Activated CD4-positive, CD25-positive, alpha-beta regulatory T cell (primary cell): Measurements from ENCODE around the gene GPR142.
A peak's percentile ranks its signal among the peaks of the same experiment; 100 is the strongest.

Experiments used
- DNase-seq, 4 experiments: peaks; one replicate each; lab custom pipeline; 2025; lab: John Stamatoyannopoulos, UW

GPR142 gene

DNA sequence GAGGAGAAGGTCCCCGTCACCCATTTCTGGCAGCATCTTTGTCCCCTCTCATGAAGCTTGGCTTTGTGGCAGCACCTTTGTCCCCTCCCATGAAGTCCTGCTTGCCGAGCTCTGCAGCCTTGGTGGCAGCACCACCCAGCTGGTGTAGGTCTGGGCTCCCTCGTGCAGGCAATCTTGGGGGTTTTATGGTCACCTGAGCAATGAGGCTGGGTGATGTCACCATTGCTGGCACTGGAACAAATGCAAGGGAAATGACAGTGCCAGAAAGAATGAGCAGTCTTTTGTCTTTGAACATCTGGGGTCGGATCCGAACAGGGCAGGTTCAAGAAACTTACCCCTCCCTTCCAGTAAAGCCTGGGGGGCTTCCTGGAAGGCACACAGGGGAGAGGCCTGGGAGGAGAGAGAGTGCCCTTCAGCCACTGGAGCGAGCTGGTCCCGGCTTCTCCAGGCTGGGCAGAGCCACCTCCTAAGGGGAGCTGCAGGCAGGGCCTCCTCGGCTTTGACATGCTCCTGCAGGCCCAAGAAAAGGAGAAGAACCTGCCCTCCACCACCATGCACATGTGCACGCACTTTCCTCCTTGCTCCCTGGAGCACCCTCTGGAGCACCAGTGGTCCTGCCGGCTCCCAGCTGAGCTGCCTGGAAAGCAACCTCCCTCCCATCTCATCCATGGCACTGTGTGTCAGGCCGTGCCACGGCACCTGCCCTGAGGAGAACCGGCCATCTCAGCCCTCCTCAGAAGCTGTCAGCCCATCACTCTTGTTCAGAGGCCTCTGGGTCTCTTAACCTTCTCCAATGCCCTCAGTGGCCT lies 21.7 kb upstream of the GPR142 start:
- no peak for DNase-seq

DNA sequence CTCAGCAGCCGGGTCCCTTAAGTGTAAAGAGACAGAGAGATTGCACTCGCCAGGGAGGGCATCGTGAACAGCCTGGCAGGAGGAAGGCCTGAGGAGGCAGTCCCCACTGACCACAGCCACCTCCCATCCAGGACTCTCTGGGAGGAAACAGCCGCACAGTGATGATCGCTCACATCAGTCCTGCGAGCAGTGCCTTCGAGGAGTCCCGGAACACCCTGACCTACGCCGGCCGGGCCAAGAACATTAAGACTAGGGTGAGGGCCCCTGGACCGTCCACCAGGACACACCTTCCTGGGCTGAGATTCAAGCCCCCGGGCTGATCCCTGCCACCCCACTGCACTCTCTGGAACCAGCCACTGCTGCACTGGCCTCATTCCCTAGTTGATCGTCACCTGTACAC lies 19.7 kb upstream of the GPR142 start:
- DNase-seq: no peak

GRCh38 chr17:74349120-74349519 lies 18.2 kb upstream of the GPR142 start:
- no peak for DNase-seq

- no peak for DNase-seq
Measured at GRCh38 chr17:74350486-74350885, 16.8 kb upstream of the GPR142 start.

GRCh38 chr17:74351552-74352210 lies 15.6 kb upstream of the GPR142 start:
- DNase-seq: no peak

GRCh38 chr17:74353446-74354060 lies 13.8 kb upstream of the GPR142 start:
- no peak for DNase-seq

GRCh38 chr17:74354123-74354522 lies 13.2 kb upstream of the GPR142 start:
- DNase-seq: peak in 3 of 4 experiments; percentile 9 to 30 (median 19)

DNA sequence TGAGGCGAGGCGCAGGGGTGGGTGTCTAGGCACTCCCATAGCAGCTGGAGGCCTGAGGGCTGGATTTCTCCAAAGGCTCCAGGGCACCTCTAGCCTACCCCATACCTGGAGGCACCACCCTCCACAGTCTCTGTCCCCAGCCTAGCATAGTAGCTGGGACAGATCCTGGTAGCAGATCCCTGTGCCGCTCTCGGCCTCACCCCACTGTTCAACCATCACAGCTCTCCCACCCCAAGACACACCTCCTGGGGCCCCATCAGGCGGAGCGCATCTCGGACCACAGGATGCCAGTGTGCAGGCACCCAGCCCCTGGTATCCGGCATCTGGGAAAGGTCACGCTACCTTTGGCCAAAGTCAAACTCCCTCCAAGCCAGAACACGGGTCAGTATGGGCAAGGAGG lies 12.7 kb upstream of the GPR142 start:
- no peak for DNase-seq

- no peak for DNase-seq
Measured at GRCh38 chr17:74355065-74355464, 12.2 kb upstream of the GPR142 start.

GRCh38 chr17:74356646-74357465 lies 10.4 kb upstream of the GPR142 start:
- DNase-seq: no peak

GRCh38 chr17:74357466-74357809 lies 9.9 kb upstream of the GPR142 start:
- no peak for DNase-seq

DNA sequence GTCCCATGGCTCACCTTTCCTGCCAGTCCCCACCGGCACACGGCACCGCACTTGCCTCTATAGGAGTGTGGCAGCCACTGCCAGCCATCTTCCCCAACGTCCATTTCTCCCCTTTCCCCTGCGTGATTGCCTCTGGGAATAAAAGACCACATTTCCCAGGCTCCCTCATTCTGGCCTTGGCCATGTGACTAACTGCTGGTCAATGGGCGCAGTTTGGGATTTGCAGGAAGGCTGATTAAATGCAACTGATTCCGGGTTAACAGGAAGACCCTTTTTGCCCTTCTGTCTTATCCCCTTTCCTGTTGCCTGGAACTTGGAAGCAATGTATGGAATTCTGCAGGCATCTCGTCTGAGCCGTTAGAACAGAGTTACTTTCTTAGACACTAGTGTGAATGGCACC lies 8.6 kb upstream of the GPR142 start:
- DNase-seq: no peak

DNA sequence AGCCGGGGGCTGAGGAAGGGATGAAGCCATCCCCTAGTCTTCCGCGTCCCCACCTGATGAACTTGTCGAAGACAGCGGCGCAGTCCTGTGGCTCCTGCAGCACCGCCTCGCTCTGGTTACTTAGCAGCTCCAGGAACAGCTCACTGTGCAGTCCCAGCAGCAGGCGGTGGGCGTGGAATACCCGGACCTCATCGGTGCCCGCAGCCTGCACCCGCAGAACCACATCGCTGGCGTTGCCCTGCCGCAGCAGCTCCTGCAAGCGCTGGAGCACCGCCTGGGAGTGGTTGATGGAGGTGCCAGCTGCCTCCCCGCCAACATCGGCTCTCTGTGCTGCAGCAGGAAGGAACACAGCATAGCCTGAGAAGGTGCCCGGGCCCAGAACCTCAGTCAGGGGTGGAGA lies 7.4 kb upstream of the GPR142 start:
- DNase-seq: no peak

- DNase-seq: no peak
Measured at GRCh38 chr17:74360899-74361229, 6.4 kb upstream of the GPR142 start.

DNA sequence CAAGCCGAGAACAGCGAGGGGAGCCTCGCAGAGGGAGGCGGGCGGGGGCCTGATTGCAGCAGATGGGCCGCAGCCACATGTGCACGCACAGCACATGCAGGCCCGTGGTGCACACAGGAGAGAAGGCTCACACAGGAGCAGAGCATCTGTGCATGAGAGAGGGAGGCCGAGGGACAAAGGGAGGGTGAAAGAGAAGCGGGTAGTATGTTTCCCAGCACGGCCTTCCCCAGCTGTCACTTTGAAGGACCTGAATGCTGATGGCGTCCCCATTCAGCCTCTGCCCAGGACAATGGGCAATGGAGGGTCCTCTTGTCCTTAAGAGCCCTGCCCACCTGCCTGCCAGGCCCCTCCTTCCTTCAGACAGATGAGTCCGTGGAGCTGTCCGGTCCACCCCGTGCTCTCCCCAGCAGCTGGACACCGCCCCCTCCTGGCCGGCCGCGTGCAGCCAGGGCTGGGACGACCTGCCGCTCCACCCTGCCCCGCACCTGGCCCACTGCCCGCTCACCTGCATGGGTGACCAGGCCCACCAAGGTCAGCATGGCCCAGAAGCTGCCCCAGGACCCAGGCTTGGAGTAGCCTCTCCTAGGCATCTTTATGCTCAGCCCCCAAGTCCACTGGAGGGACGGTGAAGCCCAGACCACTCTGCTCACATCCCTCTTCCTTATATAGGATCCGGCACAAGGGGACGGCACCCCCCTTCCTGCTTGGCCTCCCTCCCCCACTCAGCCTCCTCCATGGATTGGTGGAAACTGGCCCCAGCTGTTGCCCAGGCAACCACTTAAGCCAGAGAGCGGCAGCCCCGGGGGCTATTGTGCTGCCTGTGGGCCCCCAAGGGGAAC lies 5.9 kb upstream of the GPR142 start, which contains the start of gene BTBD17:
BTBD17 (minus strand) TSS at position 639 of the 839 bp plus-strand sequence; CDS start at position 590, 49 bp downstream.
- DNase-seq: peak; percentile 8 to 22 (median 14)

DNA sequence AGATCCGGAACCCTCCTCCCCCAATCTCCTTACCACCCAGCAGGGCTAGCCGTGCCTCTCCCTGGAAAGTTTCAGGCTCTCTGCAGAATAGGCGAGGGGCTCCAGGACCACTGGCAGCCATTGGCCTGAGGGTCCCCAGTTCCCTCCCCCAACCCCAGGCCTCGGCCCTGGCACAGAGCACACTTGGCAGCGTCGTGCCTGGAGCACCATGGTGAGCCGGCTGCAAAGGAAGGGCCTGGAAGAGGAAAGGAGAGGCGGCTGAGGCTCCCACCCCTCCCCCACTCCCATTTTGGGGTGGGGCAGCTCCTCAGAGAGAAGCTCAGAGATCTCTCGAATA lies 5.3 kb upstream of the GPR142 start:
- DNase-seq: no peak

DNA sequence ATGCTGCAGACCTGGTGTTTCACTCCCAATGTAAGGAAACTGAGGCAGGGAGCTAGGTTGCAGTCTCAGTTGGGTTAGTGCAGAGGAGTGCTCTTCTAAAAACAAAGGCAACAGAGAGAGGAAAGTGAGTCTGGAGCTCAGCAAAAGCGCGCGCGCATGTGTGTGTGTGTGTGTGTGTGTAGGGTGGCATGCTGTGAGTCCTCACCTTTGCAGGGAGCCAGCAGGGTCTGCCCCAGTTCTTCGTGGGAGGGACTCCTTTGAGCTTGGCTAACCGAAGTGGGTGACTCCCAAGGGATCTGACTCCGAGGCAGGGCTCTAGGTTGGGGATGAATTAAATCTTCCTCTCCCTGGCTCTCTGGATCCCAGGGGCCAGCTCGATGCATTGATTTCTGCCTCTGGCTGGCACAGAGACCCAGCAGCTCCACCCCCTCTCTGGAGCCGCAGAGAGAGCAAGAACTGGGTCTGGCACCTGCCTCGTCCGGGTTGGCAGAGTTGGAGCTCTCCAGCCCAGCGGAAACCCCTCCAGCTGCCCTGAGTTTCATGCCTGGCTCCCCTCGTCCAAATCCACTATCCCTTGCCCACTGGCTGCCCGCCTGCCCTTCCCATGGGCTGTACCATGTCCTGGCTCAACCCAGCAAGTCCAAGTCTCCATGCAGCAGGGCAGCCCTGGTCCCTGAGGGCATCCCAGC lies 4.4 kb upstream of the GPR142 start:
- DNase-seq: no peak

DNA sequence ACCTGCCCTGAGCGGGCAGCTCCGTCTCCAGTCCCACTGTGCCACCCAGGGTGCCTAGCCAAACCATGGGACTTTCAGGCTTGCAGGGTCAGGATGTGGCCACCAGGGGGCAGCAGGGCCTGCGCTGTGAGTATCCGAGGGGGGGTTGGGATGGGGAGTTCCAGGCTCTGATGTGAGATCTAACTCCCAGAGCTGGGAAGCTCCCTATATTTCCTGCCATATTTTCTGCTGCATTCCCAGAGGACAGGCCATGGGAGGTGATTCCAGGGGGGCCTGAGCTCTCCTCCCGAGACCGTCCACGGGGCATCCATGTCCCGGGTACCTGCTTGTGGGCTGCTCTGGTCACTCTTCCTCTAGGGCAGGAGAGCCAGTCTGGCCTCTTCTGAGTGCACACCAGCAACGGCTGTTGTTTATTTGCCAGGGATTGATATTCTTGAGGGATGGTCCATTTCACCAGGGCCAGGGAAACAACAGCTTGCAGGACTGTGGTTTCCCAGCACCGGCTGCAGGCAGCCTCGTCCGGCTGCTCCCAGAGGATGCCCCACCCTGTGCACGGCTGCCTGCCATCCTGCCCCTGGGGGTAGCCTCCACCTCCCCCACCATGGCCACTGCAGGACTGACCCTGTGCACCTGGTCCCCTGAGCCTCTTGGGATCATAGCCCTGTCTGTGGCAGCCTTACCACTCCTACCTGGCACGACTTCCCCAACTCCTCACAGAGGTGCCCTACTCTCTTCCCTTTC lies 1.2 kb downstream of the GPR142 start:
- DNase-seq: peak; percentile 35 to 60 (median 52)

GRCh38 chr17:74369221-74369620 lies 1.9 kb downstream of the GPR142 start:
- DNase-seq: peak in 1 of 4 experiments; percentile 19
